ENCODE results near the gene SLC13A5. TPM values are rescaled to one million over a fixed set of nuclear protein-coding genes. Genes with fewer than 3 reads are reported as not detected.
A peak's percentile ranks its signal among the peaks of the same experiment; 100 is the strongest.

Gene SLC13A5
- total and polyA plus RNA-seq, 9 of the 15 experiments (the other 6 are each of a cell fraction or from before 2014, with no cell fraction given): 0.04 TPM; not detected in 8

- TF ChIP-seq MEF2A (IDR thresholded peaks at IDR 0.05; ENCODE audit: control insufficient read depth, low read depth, low read length) (peak; percentile 44; the same call in 1 of the 2 replicates), RBM22 (IDR thresholded peaks at IDR 0.05; ENCODE audit: low read depth, low read length, poor library complexity, severe bottlenecking) (peak; percentile 87), CAMTA2 (CRISPR knock-in tag; conservative IDR thresholded peaks at IDR 0.05) (no peak), ZFP91 (CRISPR knock-in tag; IDR thresholded peaks at IDR 0.05) (0 out of 2 replicates have a peak, but pooled peaks have one; percentile 66), NONO (IDR thresholded peaks at IDR 0.05; ENCODE audit: low read depth in 2 of 2, low read length in 1 of 2) (no peak), KLF1 (tag; IDR thresholded peaks at IDR 0.05) (0 out of 2 replicates have a peak, but pooled peaks have one; percentile 29), PHF8 (IDR thresholded peaks at IDR 0.05; ENCODE audit: borderline replicate concordance, low read length) (peak; percentile 60; the same call in 1 of the 2 replicates), ARID4B (CRISPR knock-in tag; IDR thresholded peaks at IDR 0.05) (peak; percentile 70), TFAP4 (CRISPR knock-in tag; IDR thresholded peaks at IDR 0.05; ENCODE audit: borderline replicate concordance) (peak; percentile 77; the same call in 1 of the 2 replicates)
- TF ChIP-seq, protein P1, sequence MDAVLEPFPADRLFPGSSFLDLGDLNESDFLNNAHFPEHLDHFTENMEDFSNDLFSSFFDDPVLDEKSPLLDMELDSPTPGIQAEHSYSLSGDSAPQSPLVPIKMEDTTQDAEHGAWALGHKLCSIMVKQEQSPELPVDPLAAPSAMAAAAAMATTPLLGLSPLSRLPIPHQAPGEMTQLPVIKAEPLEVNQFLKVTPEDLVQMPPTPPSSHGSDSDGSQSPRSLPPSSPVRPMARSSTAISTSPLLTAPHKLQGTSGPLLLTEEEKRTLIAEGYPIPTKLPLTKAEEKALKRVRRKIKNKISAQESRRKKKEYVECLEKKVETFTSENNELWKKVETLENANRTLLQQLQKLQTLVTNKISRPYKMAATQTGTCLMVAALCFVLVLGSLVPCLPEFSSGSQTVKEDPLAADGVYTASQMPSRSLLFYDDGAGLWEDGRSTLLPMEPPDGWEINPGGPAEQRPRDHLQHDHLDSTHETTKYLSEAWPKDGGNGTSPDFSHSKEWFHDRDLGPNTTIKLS (IDR thresholded peaks at IDR 0.05; ENCODE audit: borderline replicate concordance, low read depth): no peak
- TF ChIP-seq, protein P2, sequence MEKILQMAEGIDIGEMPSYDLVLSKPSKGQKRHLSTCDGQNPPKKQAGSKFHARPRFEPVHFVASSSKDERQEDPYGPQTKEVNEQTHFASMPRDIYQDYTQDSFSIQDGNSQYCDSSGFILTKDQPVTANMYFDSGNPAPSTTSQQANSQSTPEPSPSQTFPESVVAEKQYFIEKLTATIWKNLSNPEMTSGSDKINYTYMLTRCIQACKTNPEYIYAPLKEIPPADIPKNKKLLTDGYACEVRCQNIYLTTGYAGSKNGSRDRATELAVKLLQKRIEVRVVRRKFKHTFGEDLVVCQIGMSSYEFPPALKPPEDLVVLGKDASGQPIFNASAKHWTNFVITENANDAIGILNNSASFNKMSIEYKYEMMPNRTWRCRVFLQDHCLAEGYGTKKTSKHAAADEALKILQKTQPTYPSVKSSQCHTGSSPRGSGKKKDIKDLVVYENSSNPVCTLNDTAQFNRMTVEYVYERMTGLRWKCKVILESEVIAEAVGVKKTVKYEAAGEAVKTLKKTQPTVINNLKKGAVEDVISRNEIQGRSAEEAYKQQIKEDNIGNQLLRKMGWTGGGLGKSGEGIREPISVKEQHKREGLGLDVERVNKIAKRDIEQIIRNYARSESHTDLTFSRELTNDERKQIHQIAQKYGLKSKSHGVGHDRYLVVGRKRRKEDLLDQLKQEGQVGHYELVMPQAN (IDR thresholded peaks at IDR 0.05; ENCODE audit: borderline replicate concordance): peak; percentile 33; the same call in 1 of the 2 replicates
- TF ChIP-seq, protein P3, sequence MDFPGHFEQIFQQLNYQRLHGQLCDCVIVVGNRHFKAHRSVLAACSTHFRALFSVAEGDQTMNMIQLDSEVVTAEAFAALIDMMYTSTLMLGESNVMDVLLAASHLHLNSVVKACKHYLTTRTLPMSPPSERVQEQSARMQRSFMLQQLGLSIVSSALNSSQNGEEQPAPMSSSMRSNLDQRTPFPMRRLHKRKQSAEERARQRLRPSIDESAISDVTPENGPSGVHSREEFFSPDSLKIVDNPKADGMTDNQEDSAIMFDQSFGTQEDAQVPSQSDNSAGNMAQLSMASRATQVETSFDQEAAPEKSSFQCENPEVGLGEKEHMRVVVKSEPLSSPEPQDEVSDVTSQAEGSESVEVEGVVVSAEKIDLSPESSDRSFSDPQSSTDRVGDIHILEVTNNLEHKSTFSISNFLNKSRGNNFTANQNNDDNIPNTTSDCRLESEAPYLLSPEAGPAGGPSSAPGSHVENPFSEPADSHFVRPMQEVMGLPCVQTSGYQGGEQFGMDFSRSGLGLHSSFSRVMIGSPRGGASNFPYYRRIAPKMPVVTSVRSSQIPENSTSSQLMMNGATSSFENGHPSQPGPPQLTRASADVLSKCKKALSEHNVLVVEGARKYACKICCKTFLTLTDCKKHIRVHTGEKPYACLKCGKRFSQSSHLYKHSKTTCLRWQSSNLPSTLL (IDR thresholded peaks at IDR 0.05): no peak
Measured at GRCh38 chr17:6640536-6641246, 72.5 kb downstream of the SLC13A5 start, which contains the start of the genes KIAA0753 and TXNDC17 (continued).
